Hepatocyte (in vitro differentiated cells): ENCODE measurements around the gene SPEG.

Source experiments
- EZH2 ChIP-seq: fragments of 200-600 bp; sonication (generic); IDR thresholded peaks from 2 replicates; pipeline ENCODE4 v1.6.1; 2016; ENCODE audit warnings: antibody characterized with exemption, mild to moderate bottlenecking, borderline replicate concordance
- EZH2phosphoT487 ChIP-seq: fragments of 200-600 bp; sonication (generic); IDR thresholded peaks from one replicate; pipeline ENCODE4 v1.6.1; 2018; ENCODE audit warnings: antibody characterized with exemption, mild to moderate bottlenecking, low read depth, moderate library complexity; ENCODE audit not compliant: unreplicated experiment, severe bottlenecking
- TF ChIP-seq, protein P1 (sequence below): fragments of 200-600 bp; sonication (generic); IDR thresholded peaks from 2 replicates; pipeline ENCODE4 v1.5.1; 2016; ENCODE audit warnings: antibody characterized with exemption, mild to moderate bottlenecking; ENCODE audit not compliant: poor library complexity

DNA sequence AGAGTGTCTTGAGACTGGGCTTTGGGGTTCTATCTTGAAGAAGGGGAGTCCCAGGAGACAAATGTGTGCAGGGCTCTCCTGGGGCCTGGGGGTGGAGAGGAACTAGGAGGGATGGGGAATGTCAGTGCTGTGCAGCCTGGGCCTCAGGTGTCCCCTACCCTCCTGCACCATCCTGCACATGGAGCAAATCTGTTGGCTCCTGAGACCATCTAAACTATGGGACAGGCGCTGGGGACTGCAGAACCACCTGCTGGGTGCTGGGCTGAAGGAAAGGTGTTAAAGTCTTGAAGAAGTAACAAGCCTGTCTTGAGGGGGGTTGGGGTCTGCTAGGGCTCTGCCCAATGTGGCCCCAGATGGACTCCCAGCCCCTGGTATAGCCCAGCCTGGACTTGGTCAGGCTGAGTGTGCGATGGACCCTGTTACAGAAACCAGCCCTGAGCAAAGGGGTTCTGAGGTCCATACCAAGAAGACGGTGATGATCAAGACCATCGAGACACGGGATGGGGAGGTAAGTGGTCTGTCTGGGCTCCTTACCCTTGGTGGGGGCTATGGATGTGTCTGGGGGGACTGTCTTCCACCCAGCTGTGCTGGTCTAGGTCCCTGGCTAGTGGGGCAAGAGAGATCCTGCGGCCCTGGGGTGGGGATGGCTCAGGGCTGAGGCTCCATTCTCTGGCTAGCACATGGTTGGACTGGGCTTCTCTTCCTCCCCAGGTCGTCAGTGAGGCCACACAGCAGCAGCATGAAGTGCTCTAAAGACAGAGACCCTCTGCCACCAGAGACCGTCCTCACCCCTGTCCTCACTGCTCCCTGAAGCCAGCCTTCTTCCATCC, 9.2 kb upstream of the SPEG start:
- TF ChIP-seq, protein P1, sequence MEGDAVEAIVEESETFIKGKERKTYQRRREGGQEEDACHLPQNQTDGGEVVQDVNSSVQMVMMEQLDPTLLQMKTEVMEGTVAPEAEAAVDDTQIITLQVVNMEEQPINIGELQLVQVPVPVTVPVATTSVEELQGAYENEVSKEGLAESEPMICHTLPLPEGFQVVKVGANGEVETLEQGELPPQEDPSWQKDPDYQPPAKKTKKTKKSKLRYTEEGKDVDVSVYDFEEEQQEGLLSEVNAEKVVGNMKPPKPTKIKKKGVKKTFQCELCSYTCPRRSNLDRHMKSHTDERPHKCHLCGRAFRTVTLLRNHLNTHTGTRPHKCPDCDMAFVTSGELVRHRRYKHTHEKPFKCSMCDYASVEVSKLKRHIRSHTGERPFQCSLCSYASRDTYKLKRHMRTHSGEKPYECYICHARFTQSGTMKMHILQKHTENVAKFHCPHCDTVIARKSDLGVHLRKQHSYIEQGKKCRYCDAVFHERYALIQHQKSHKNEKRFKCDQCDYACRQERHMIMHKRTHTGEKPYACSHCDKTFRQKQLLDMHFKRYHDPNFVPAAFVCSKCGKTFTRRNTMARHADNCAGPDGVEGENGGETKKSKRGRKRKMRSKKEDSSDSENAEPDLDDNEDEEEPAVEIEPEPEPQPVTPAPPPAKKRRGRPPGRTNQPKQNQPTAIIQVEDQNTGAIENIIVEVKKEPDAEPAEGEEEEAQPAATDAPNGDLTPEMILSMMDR = no peak
- no peak for TF ChIP-seq EZH2
- no peak for TF ChIP-seq EZH2phosphoT487
